H1 (cell line): ENCODE measurements around the gene SERPINB5. TPM values are rescaled to one million over a fixed set of nuclear protein-coding genes. Genes with fewer than 3 reads are reported as not detected.

ENCODE experiments used
- CTCF ChIA-PET: fragments of 300-600 bp; sonication (Branson Sonifier 250); formaldehyde crosslinking; loops from one replicate; lab custom pipeline; 2021; ENCODE audit not compliant: partially characterized antibody; lab: Charles Lee
- POLR2A ChIA-PET: fragments of 300-600 bp; sonication (Branson Sonifier 250); formaldehyde crosslinking; loops from one replicate; lab custom pipeline; 2021; ENCODE audit warnings: inconsistent platforms; ENCODE audit not compliant: partially characterized antibody; lab: Charles Lee
- DNase-seq, 2 experiments: peaks; one replicate each; pipeline versions ENCODE4 v3.0.0 to v3.0.0-alpha.2; 2010 to 2022; ENCODE audit warnings: low spot score in 2 of 2, low read depth in 1 of 2, mixed read lengths in 1 of 2
- FAIRE-seq: peaks from 2 replicates; lab custom pipeline; 2011; peaks lifted over from hg19 to GRCh38; lab: Jason Lieb, UNC
- H2AFZ ChIP-seq: 2 replicates; pipeline ENCODE4 v1.8.1; 2012; ENCODE audit warnings: low read length, inconsistent platforms
- H2AK5ac ChIP-seq: 2 replicates; pipeline ENCODE4 v1.6.1; 2013; ENCODE audit warnings: low read depth, low read length
- H2BK120ac ChIP-seq: replicated peaks from 2 replicates; pipeline ENCODE3; 2013; ENCODE audit warnings: low read depth, low read length, inconsistent platforms
- H2BK12ac ChIP-seq: 2 replicates; pipeline ENCODE4 v1.6.1; 2013; ENCODE audit warnings: low read depth, low read length
- H2BK15ac ChIP-seq: 2 replicates; pipeline ENCODE4 v1.6.1; 2013; ENCODE audit warnings: low read length
- H2BK20ac ChIP-seq: 2 replicates; pipeline ENCODE4 v1.6.1; 2013; ENCODE audit warnings: low read length
- H2BK5ac ChIP-seq: 2 replicates; pipeline ENCODE4 v1.6.1; 2013; ENCODE audit warnings: low read depth, low read length
- H3K14ac ChIP-seq: 2 replicates; pipeline ENCODE4 v1.6.1; 2013; ENCODE audit warnings: inconsistent platforms; ENCODE audit not compliant: insufficient read length
- H3K18ac ChIP-seq: 2 replicates; pipeline ENCODE4 v1.6.1; 2013; ENCODE audit warnings: low read length; ENCODE audit errors: extremely low read depth
- H3K23ac ChIP-seq: 2 replicates; pipeline ENCODE4 v1.6.1; 2013; ENCODE audit warnings: inconsistent platforms; ENCODE audit not compliant: insufficient read length
- H3K23me2 ChIP-seq: 2 replicates; pipeline ENCODE4 v1.6.1; 2013; ENCODE audit warnings: low read depth, low read length
- H3K27ac ChIP-seq: 2 replicates; pipeline ENCODE4 v1.6.1; 2011; ENCODE audit warnings: low read depth, low read length, inconsistent platforms
- H3K27me3 ChIP-seq, 4 experiments: replicated peaks in 1 of 4; 1 replicate in 1 of 4; 2 replicates in 3 of 4; pipeline versions ENCODE4 v1.6.1 to v1.8.1; 2011 to 2013; ENCODE audit warnings: low read length in 3 of 4, mild to moderate bottlenecking in 3 of 4, inconsistent platforms in 2 of 4, mixed read lengths in 2 of 4, moderate library complexity in 1 of 4; ENCODE audit not compliant: control insufficient read depth in 3 of 4, insufficient read depth in 3 of 4; ENCODE audit errors: extremely low read depth in 1 of 4
- H3K36me3 ChIP-seq, 4 experiments: 2 replicates each; pipeline versions ENCODE4 v1.6.1 to v1.8.1; 2011 to 2013; ENCODE audit warnings: mild to moderate bottlenecking in 4 of 4, low read length in 3 of 4, moderate library complexity in 2 of 4, control low read depth in 1 of 4, inconsistent platforms in 1 of 4; ENCODE audit not compliant: insufficient read depth in 4 of 4, control insufficient read depth in 2 of 4
- H3K4ac ChIP-seq: replicated peaks from 2 replicates; pipeline ENCODE3; 2013; ENCODE audit warnings: low read length, low read depth, mixed read lengths, inconsistent platforms; ENCODE audit not compliant: insufficient read length
- H3K4me1 ChIP-seq, 4 experiments: replicated peaks in 1 of 4; 1 replicate in 1 of 4; 2 replicates in 3 of 4; pipeline versions ENCODE4 v1.6.1 to v1.8.1; 2011 to 2013; ENCODE audit warnings: low read length in 3 of 4, inconsistent platforms in 2 of 4, mixed read lengths in 1 of 4; ENCODE audit not compliant: insufficient read depth in 4 of 4, control insufficient read depth in 3 of 4
- H3K4me2 ChIP-seq, 2 experiments: 2 replicates each; pipeline versions ENCODE4 v1.6.1 to v1.8.1; 2011 to 2013; ENCODE audit warnings: low read depth in 2 of 2, low read length in 2 of 2, control low read depth in 1 of 2, inconsistent platforms in 1 of 2, mild to moderate bottlenecking in 1 of 2; ENCODE audit not compliant: insufficient read depth in 1 of 2
- H3K4me3 ChIP-seq, 4 experiments: fragments of 200-600, 300-600 bp in 1 of 4; sonication (generic), shearing (Covaris generic), sonication (Bioruptor Twin) in 1 of 4; 2 replicates each; pipeline versions ENCODE4 v1.5.1 to v1.8.1; 2011 to 2016; ENCODE audit warnings: low read length in 4 of 4, low read depth in 3 of 4, control low read depth in 2 of 4, inconsistent platforms in 2 of 4, mild to moderate bottlenecking in 2 of 4, mixed read lengths in 1 of 4, moderate library complexity in 1 of 4; ENCODE audit not compliant: insufficient read depth in 2 of 4; ENCODE audit errors: extremely low read depth in 1 of 4
- H3K56ac ChIP-seq: replicated peaks from 2 replicates; pipeline ENCODE3; 2013; ENCODE audit warnings: low read depth, mild to moderate bottlenecking, mixed read lengths, low read length, inconsistent platforms; ENCODE audit not compliant: insufficient read length
- H3K79me1 ChIP-seq: 2 replicates; pipeline ENCODE4 v1.6.1; 2013; ENCODE audit warnings: low read depth, low read length, control low read depth
- H3K79me2 ChIP-seq, 2 experiments: 2 replicates each; pipeline versions ENCODE4 v1.6.1 to v1.8.1; 2012 to 2013; ENCODE audit warnings: low read length in 2 of 2, mild to moderate bottlenecking in 2 of 2, inconsistent platforms in 1 of 2; ENCODE audit not compliant: insufficient read depth in 2 of 2, control insufficient read depth in 1 of 2
- H3K9ac ChIP-seq, 4 experiments: replicated peaks in 1 of 4; 1 replicate in 1 of 4; 2 replicates in 3 of 4; pipeline versions ENCODE4 v1.6.1 to v1.8.1; 2011 to 2013; ENCODE audit warnings: low read depth in 3 of 4, low read length in 3 of 4, control low read depth in 2 of 4, mild to moderate bottlenecking in 2 of 4, moderate library complexity in 2 of 4, inconsistent platforms in 1 of 4; ENCODE audit errors: extremely low read depth in 1 of 4
- H3K9me3 ChIP-seq, 2 experiments: 2 replicates each; pipeline versions ENCODE4 v1.6.1 to v1.8.1; 2012 to 2013; ENCODE audit warnings: mild to moderate bottlenecking in 2 of 2, moderate library complexity in 2 of 2, control low read depth in 1 of 2, inconsistent platforms in 1 of 2, low read depth in 1 of 2, low read length in 1 of 2, mixed read lengths in 1 of 2; ENCODE audit not compliant: insufficient read depth in 2 of 2
- H4K20me1 ChIP-seq, 2 experiments: replicated peaks in 1 of 2; 2 replicates each; pipeline versions ENCODE3 to v1.8.1; 2011 to 2013; ENCODE audit warnings: inconsistent platforms in 2 of 2, low read length in 2 of 2, mild to moderate bottlenecking in 1 of 2; ENCODE audit not compliant: insufficient read depth in 2 of 2, control insufficient read depth in 1 of 2
- H4K5ac ChIP-seq: 2 replicates; pipeline ENCODE4 v1.6.1; 2013; ENCODE audit warnings: low read length, low read depth, mixed read lengths, inconsistent platforms; ENCODE audit not compliant: insufficient read length
- H4K8ac ChIP-seq: 2 replicates; pipeline ENCODE4 v1.8.0; 2013; ENCODE audit warnings: mild to moderate bottlenecking, moderate library complexity, low read length, inconsistent platforms; ENCODE audit not compliant: insufficient read depth; ENCODE audit errors: extremely low read depth
- H4K91ac ChIP-seq: replicated peaks from 2 replicates; pipeline ENCODE3; 2013; ENCODE audit warnings: low read length, mixed read lengths, inconsistent platforms; ENCODE audit not compliant: insufficient read length
- CTCF ChIP-seq, 3 experiments: IDR thresholded peaks; 1 replicate in 2 of 3; 2 replicates in 1 of 3; pipeline versions ENCODE4 v1.5.1 to v1.6.1; 2011; ENCODE audit warnings: low read length in 3 of 3, mild to moderate bottlenecking in 3 of 3, inconsistent platforms in 2 of 3, low read depth in 1 of 3, moderate library complexity in 1 of 3; ENCODE audit not compliant: insufficient read depth in 1 of 3; ENCODE audit errors: control extremely low read depth in 1 of 3
- SIN3A ChIP-seq, 2 experiments: IDR thresholded peaks in 1 of 2; conservative IDR thresholded peaks in 1 of 2; 2 replicates each; pipeline ENCODE4 v1.6.1; 2011 to 2012; ENCODE audit warnings: low read length in 2 of 2, improper control_type of control experiment in 1 of 2, low read depth in 1 of 2, mild to moderate bottlenecking in 1 of 2
- SP2 ChIP-seq: IDR thresholded peaks from 2 replicates; pipeline ENCODE4 v1.6.1; 2012; ENCODE audit warnings: mild to moderate bottlenecking, low read length, inconsistent platforms
- TCF12 ChIP-seq: IDR thresholded peaks from 2 replicates; pipeline ENCODE4 v1.6.1; 2011; ENCODE audit warnings: low read depth, mild to moderate bottlenecking, low read length
- TEAD4 ChIP-seq: IDR thresholded peaks from 2 replicates; pipeline ENCODE4 v1.6.1; 2012; ENCODE audit warnings: low read depth, low read length, inconsistent platforms, mixed read lengths
- YY1 ChIP-seq: IDR thresholded peaks from 2 replicates; pipeline ENCODE4 v1.6.1; 2011; ENCODE audit warnings: low read depth, mild to moderate bottlenecking, low read length
- WGBS, 2 experiments: shearing (Covaris generic) in 1 of 2; methylation state at CpG; one replicate each; pipeline versions ENCODE4 v1.1.6 to v1.1.7; 2013 to 2015; ENCODE audit warnings: low lambda C conversion rate in 2 of 2, mixed read lengths in 2 of 2, inconsistent platforms in 1 of 2, low coverage in 1 of 2, missing lambda C conversion rate in 1 of 2; ENCODE audit not compliant: insufficient replicate concordance in 2 of 2, insufficient coverage in 1 of 2, insufficient read length in 1 of 2; ENCODE audit errors: extremely low coverage in 1 of 2, missing lambda C conversion rate in 1 of 2; 5-methylcytosine and 5-hydroxymethylcytosine counted together
- polyA plus RNA-seq, 7 experiments: library from polyadenylated mRNA; depleted of rRNA in 3 of 7; stranded (reverse) in 5 of 7; unstranded in 2 of 7; fragments of >200 nt in 5 of 7; fragments of 200-250 nt in 2 of 7; gene quantifications; 1 replicate in 5 of 7; 2 replicates in 1 of 7; 4 replicates in 1 of 7; pipeline versions ENCODE4 v1.2.1 to v1.2.3, GENCODE V29; 2011 to 2013; ENCODE audit warnings: missing spikeins in 2 of 7, mixed read lengths in 2 of 7
- total RNA-seq: library from RNA; stranded (reverse); fragmentation: NEBNext Ultra II Directional; extraction: Animal tissue kit (Norgen Biotek cat#: 25700); gene quantifications from 2 replicates; pipeline ENCODE4 v1.2.1, GENCODE V29; 2021

The SERPINB5 gene
- total and polyA plus RNA-seq, 2 of the 8 experiments (the other 6 are each of a cell fraction or from before 2014, with no cell fraction given), result 0.03 TPM; not detected in 1

- Histone ChIP-seq H3K9ac (no peak overlapping the region), H4K91ac (no peak overlapping the region), H3K23ac (no peak overlapping the region), H4K8ac (no peak overlapping the region), H2BK120ac (no peak overlapping the region), H3K9me3 (no peaks in the 10 kb centered on the region), H3K27ac (no peak overlapping the region), H3K56ac (no peak overlapping the region), H2BK5ac (no peak overlapping the region), H3K4me3 (no peak overlapping the region), H2BK12ac (no peak overlapping the region), H3K79me2 (no peaks in the 10 kb centered on the region), H3K4me1 (no peaks in the 10 kb centered on the region), H3K4me2 (no peak overlapping the region), H4K5ac (no peak overlapping the region), H2BK20ac (no peak overlapping the region), H3K36me3 (no peaks in the 10 kb centered on the region), H2BK15ac (no peak overlapping the region), H3K23me2 (no peaks in the 10 kb centered on the region), H3K14ac (no peak overlapping the region), H2AK5ac (no peak overlapping the region), H3K27me3 (peaks cover 0 to 1% (median 0%) of the 10 kb centered on the region in 4 experiments; a peak in 2 of 7 replicates), H3K18ac (no peak overlapping the region), H3K79me1 (no peaks in the 10 kb centered on the region), H2AFZ (no peak overlapping the region), H3K4ac (no peak overlapping the region), H4K20me1 (no peaks in the 10 kb centered on the region)
- 87% methylated on average over 4 of the region's 4 CpGs; no CpG with 5 or more reads in 1 of the 2 experiments for WGBS, 2 experiments
- ChIA-PET POLR2A (no interaction called here), CTCF (interaction anchor here (0.6 to 1.1 kb wide), 2 partner anchors 114 to 379 kb away, joined by 3 read pairs; no protein-coding TSS in a partner anchor)
- FAIRE-seq (no peak), DNase-seq (no peak)
- no peak for TF ChIP-seq CTCF (IDR thresholded peaks at IDR 0.05; ENCODE audit: control extremely low read depth in 1 of 3, insufficient read depth in 1 of 3, low read depth in 1 of 3, low read length in 3 of 3)
- TF ChIP-seq TEAD4, result no peak
- no peak for TF ChIP-seq YY1
- TF ChIP-seq TCF12, result no peak
- TF ChIP-seq SIN3A (conservative IDR thresholded peaks at IDR 0.05 in 1 of 2, IDR thresholded peaks at IDR 0.05 in 1 of 2; ENCODE audit: low read depth in 1 of 2, low read length in 2 of 2), result no peak
- no peak for TF ChIP-seq SP2
These were observed 9.1 kb upstream of the SERPINB5 start for GRCh38 chr18:63467699-63468098.
